Erythroblast (primary cell): ENCODE results near the gene EGLN3.
A peak's percentile ranks its signal among the peaks of the same experiment; 100 is the strongest.

ENCODE experiments used
- GATA1 ChIP-seq: IDR thresholded peaks from 2 replicates; pipeline ENCODE4 v1.6.1; 2011; ENCODE audit warnings: low read depth, mild to moderate bottlenecking, control low read depth, low read length, moderate library complexity
- POLR2A ChIP-seq: IDR thresholded peaks from 2 replicates; pipeline ENCODE4 v1.6.1; 2011; ENCODE audit warnings: mild to moderate bottlenecking, low read length

DNA sequence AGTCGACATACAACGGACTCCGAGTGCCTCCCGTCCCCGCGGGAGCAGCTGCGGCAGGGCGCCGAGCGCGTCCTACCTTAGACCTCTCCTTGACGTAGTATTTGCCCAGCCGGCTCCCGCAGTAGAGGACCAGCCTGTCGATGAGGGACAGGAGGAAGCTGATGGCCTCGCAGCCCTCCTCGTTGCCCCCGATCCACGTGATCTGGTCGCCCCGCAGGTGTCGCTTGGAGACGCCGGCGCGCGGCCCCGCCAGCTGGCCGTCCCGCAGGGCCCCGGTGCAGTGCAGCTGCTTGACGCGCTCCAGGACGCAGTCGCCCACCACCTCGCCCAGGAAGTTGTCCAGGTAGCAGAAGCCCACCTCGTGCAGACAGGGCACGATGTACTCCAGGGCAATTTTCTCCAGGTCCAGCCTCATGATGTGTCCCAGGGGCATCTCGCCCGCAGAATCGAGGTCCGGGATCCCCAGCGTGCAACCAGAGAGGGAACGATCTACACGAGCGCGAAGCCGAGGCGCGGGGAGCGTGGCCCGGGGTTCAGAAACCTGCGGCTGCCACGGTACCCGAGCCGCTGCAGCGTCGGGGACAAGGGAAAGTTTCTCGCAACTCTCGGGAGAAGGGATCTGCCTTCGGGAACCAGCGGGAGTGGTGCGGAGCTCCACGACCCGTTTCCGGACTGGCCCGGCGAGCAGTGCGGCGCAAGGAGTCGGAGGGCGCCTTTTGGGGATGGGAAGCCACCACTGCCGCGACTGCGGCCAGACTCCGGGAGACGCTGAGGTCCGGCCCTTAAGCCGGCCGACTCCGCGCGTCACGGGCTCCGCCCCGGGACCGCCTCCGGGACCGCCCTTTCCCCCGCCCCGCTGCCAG is at the start of gene EGLN3:
- peak; percentile 79 for TF ChIP-seq POLR2A
- no peak for TF ChIP-seq GATA1
